WI38 (cell line): ENCODE measurements around the gene PYGO1.

Source experiments
- H3K4me3 ChIP-seq: 2 replicates; pipeline ENCODE4 v1.5.1; 2011; ENCODE audit warnings: low read depth, mild to moderate bottlenecking, control low read depth, low read length
- CTCF ChIP-seq: IDR thresholded peaks from 2 replicates; pipeline ENCODE4 v1.5.1; 2012; ENCODE audit warnings: low read depth, mild to moderate bottlenecking, control low read depth, low read length

PYGO1 gene

GRCh38 chr15:55546718-55547117, 41.4 kb downstream of the PYGO1 start:
- no peak overlapping the region for H3K4me3 ChIP-seq
- no peak for TF ChIP-seq CTCF

GRCh38 chr15:55535436-55535835, 52.7 kb downstream of the PYGO1 start:
- no peak overlapping the region for H3K4me3 ChIP-seq
- TF ChIP-seq CTCF, result 0 out of 2 replicates have a peak, but pooled peaks have one; percentile 8

DNA sequence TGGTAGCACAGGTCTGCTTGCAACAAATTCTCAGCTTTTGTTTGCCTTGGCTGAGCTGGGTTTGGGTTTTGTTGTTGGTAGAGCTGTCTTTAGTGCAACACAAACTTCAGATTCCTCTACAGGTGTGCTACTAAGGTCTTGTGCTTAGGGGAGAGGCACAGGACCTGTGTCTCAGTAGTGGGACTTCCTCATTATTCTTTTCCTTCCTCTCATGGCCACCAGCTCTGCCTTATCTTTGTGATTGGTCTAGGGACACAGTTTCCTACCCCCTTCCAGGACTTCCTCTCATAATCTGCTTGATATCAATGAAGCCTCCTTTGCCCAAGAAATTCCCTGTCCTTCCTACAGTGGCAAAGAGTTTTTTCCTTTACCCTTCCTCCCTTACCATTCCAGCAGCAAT, 55.2 kb downstream of the PYGO1 start:
- H3K4me3 ChIP-seq, result no peak overlapping the region
- TF ChIP-seq CTCF, result no peak

GRCh38 chr15:55530861-55531313, 57.3 kb downstream of the PYGO1 start:
- no peak overlapping the region for H3K4me3 ChIP-seq
- TF ChIP-seq CTCF, result no peak

DNA sequence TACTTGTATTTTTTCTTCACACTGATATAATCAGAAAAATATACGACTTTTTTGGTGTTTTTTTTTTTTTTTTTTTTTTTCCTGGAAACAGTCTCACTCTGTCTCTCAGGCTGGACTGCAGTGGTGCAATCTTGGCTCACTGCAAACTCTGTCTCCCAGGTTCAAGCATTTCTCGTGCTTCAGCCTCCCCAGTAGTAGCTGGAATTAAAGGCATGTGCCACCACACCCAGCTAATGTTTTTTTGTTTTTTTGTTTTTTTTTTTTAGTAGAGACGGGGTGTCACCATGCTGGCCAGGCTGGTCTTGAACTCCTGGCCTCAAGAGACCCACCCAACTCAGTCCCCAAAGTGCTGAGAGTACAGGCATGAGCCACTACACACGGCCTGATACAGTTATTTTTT, 59.3 kb downstream of the PYGO1 start:
- TF ChIP-seq CTCF, result no peak
- no peak overlapping the region for H3K4me3 ChIP-seq

GRCh38 chr15:55527150-55527549, 61.0 kb downstream of the PYGO1 start:
- H3K4me3 ChIP-seq, result no peak overlapping the region
- TF ChIP-seq CTCF, result no peak

DNA sequence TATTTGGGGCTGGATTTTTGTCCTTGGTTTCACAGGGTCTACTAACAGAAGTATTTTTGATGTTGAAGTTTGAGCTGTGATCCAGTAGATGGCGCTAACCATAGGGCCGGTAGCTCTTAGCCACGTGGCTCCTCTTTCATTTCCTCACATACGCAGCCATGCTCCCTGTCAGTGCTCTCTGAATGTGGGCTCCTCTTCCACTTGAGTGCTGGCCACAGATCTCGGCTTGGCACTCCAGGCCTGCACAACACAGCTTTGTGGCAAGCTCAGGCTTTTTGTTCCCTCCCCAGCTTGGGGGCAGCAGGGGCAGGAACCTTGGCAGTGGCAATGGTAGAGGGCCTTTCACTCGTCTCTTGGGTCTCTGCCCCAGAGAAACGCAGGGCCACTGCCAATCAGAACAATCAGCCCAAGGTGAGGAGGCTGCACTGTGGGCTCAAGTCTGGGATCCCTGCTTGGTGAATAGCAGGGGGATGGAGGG, 61.5 kb downstream of the PYGO1 start:
- TF ChIP-seq CTCF, result peak; percentile 68

More for the DNA sequence above, 61.5 kb downstream of the PYGO1 start:
- H3K4me3 ChIP-seq, result no peak overlapping the region
